Erythroblast (primary cell): Measurements from ENCODE around the gene RDM1.
A peak's percentile ranks its signal among the peaks of the same experiment; 100 is the strongest.

Source experiments
- DNase-seq, 2 experiments: peaks; one replicate each; lab custom pipeline; 2025; lab: John Stamatoyannopoulos, UW
- GATA1 ChIP-seq: IDR thresholded peaks from 2 replicates; pipeline ENCODE4 v1.6.1; 2011; ENCODE audit warnings: low read depth, mild to moderate bottlenecking, control low read depth, low read length, moderate library complexity
- POLR2A ChIP-seq: IDR thresholded peaks from 2 replicates; pipeline ENCODE4 v1.6.1; 2011; ENCODE audit warnings: mild to moderate bottlenecking, low read length

Gene RDM1

DNA sequence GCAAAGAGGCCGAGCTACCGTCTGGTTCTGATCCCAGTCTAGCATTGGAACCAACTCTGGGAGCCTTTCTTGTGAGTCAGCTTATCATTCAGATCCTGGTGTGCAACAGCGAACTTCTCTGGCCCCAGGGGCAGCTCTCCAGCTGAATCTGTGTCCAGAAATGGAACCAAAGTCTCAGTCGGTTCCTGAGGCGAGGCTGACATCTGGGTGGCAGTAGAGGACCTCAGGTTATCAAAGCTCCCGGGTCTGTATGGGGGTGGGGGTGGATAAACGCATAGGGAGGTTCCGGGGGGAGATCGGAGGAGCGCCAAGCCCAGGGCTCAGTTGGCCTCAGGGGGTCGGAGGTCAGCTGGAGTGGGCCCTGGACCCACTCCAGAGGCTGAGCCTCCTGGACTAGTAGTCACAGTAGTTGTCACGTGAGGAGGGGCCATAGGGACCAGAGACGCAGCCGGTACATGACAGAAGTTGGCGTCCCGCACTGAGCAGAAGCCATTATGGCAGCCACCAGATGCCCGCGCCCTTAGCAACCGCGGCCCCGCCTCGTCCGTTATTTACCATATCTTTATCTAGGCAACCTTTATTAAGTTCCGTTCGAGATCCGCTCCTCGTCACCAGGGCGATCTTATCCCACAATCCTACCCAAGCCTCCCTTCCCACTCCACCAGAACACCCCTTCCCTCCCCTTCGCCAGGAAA, 12.9 kb downstream of the RDM1 start:
- no peak for TF ChIP-seq GATA1
- no peak for DNase-seq

DNA sequence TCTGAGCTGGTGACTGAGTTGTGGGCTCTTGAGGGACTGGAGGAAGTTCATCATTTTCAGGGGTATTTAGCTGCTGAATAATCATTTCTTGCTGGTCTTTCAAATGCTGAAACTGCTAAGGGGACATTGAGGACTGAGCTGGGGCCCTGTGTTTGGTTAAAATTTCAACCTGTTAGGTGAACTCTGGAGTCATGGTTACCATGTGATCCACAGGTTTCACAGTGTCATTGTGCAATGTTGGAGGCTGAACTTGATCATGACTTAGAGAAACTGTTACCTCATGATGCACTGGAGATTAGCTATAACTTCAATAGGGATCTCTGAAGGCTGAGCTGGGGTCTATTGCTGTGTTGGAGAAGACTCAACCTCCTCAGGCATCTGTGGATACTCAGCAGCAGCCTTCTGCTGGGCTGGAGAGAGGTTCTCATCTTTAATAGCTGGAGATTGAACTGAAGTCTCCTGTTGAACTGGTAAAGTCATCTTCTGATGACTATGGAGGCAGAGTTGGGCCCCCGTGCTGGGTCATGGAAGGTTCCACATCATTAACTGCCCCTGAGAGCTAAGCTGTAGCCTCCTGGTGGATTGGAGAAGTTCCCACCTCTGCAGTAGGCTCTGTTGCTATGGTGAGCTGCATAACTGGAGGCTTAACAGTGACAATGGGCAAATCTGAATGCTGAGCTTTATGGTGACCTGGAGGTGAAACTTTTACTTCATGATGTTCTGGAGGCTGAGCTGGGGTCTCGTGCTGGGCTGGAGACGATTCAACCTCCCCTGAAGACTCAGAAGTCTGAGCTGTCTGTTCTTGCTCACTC, 15.2 kb downstream of the RDM1 start:
- no peak for DNase-seq

DNA sequence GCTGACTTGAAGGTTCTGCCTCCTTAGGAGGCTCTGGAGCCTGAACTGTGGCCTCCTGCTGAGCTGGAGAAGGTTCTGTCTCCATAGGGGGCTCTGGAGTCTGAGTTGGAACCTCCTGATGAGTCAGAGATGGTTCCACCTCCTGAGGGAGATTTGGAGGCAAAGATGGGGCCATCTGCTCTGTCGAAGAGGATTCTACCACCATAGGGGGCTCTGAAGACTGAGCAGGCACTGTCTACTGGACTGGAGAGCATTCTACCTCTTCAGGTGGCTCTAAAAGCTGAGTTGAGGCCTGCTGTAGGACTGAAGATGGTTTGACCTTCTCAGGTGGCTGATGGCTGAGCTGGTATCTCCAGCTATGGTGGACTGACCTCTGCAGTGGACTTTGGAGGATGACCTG, 16.2 kb downstream of the RDM1 start:
- no peak for TF ChIP-seq POLR2A
- TF ChIP-seq GATA1, result no peak
- DNase-seq, result no peak

More for the DNA sequence above, 15.2 kb downstream of the RDM1 start:
- TF ChIP-seq POLR2A, result no peak
- no peak for TF ChIP-seq GATA1

DNA sequence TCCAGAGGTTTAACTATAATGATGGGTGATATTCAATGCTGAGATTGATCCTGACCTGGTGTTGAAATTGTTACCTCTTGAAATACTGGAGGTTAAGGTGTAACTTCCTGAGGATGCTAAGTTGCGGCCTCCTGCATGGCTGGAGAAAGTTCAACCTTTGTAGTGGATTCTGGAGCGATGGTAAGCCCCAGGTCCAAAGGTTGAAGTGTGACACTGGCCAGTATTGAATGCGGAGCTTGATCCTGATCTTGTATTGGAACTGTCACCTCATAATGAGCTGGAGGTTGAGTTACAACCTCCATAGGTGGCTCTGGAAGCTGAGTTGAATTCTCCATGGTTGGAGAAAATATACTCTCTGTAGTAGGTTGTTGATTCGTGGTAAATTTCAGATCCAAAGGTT, 17.0 kb downstream of the RDM1 start:
- no peak for DNase-seq
- TF ChIP-seq GATA1 (no peak), POLR2A (no peak)

DNA sequence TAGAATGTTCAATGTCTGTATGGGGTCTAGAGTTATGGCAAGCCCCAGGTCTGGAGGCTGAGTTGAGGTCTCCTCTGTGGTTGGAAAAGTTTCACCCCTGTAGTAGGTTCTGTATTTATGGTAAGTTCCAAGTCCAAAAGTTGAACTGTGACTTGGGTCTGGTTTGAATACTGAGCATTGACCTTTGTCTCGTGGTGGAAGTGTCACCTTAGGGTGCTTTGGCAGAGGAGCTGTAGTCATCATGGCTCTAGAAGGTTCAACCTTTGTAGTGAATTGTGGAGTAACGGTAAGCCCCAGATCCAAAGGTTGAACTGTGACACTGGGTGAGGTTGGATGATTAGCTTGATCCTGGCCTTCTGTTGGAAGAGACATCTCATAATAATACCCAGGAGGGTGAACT, 17.6 kb downstream of the RDM1 start:
- TF ChIP-seq GATA1 (no peak), POLR2A (no peak)
- no peak for DNase-seq

GRCh38 chr17:35912339-35912912, 18.1 kb downstream of the RDM1 start:
- DNase-seq, result peak in 1 of 2 experiments; percentile 29
- TF ChIP-seq POLR2A (no peak), GATA1 (no peak)

- TF ChIP-seq GATA1, result no peak
- TF ChIP-seq POLR2A, result no peak
- DNase-seq, result no peak
Measured at GRCh38 chr17:35909408-35909807, 21.2 kb downstream of the RDM1 start.

- TF ChIP-seq GATA1 (no peak), POLR2A (no peak)
Measured at GRCh38 chr17:35907691-35908090, 22.9 kb downstream of the RDM1 start.

DNA sequence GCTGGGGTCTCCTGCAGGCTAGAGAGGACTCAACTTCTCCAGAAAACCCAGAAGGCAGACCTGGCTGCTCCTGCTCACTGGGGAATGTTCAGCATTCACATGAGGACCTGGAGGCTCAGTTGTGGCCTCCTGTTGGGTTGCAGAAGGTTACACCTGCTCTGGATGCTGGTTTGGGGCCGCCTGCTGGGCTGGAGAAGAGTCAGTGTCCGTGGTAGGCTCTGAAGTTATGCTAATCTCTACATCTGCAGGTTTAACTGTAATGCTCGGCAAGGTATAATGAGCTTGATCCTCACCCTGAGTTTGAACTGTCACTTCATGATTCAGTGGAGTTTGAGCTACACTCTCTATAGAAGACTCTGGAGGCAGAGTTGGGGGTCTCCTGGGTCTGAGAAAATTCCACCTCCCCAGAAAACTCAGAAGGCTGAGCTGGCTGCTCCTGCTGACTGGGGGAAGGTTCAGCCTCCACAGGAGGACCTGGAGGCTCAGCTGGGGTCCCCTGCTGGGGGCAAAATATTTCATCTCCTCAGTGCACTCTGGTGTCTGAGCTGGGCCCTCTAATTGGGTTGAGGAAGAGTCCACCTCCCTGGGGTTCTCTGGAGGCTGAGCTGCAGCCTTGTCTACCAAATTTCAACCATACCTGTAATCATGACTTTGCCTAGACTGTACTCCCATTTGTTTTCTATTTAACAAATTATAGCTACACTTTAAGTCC, 23.5 kb downstream of the RDM1 start:
- DNase-seq, result no peak
- no peak for TF ChIP-seq POLR2A

More at GRCh38 chr17:35907691-35908090, 22.9 kb downstream of the RDM1 start:
- no peak for DNase-seq

- no peak for TF ChIP-seq GATA1
- TF ChIP-seq POLR2A, result no peak
- DNase-seq, result no peak
Measured at GRCh38 chr17:35906191-35906925, 24.2 kb downstream of the RDM1 start.

GRCh38 chr17:35903451-35903850, 27.1 kb downstream of the RDM1 start:
- no peak for DNase-seq
- TF ChIP-seq GATA1 (no peak), POLR2A (no peak)

DNA sequence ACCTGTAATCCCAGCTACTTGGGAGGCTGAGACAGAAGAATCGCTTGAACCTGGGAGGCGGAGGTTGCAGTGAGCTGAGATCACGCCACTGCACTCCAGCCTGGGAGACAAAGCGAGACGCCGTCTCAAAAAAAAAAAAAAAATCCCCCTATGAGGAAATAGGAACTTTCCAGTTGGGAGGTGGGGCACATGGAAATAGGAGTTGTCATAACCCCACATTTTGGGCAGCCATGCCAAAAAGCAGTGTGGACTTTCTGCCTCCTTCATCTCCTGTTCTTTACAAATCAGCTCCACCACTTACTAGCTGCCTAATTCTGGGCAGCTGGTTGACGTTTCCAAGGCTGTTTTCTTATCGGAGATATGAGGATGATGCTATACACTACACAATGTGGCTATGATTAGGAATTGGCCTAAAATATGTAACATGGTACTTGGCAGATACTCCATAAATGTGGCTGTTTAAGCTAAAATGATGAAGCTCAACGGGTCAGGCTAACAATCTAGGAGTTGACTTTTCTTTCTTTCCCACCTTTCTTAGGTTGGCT, 28.9 kb downstream of the RDM1 start:
- no peak for DNase-seq
- TF ChIP-seq GATA1 (no peak), POLR2A (no peak)
